MG63 (cell line): Measurements from ENCODE around the gene NTM. TPM values are rescaled to one million over a fixed set of nuclear protein-coding genes. Genes with fewer than 3 reads are reported as not detected.

Source experiments
- DNase-seq: peaks from one replicate; pipeline ENCODE4 v3.0.0-alpha.2; 2020
- H3K27me3 ChIP-seq: fragments of 250-450 bp; sonication (Bioruptor Pico); 2 replicates; pipeline ENCODE4 v1.5.1; 2020; ENCODE audit warnings: mild to moderate bottlenecking, moderate library complexity
- H3K36me3 ChIP-seq: fragments of 250-450 bp; sonication (Bioruptor Pico); 2 replicates; pipeline ENCODE4 v1.5.1; 2020; ENCODE audit warnings: mild to moderate bottlenecking, moderate library complexity
- H3K4me3 ChIP-seq: fragments of 250-450 bp; sonication (Bioruptor Pico); 2 replicates; pipeline ENCODE4 v1.5.1; 2020; ENCODE audit warnings: mild to moderate bottlenecking, moderate library complexity
- H3K9me3 ChIP-seq: fragments of 250-450 bp; sonication (Bioruptor Pico); 2 replicates; pipeline ENCODE4 v1.5.1; 2020; ENCODE audit warnings: mild to moderate bottlenecking, moderate library complexity
- total RNA-seq: library from RNA; depleted of rRNA; stranded (reverse); fragments of >200 nt; shearing (Covaris generic); gene quantifications from 2 replicates; pipeline ENCODE4 v1.2.3, GENCODE V29; 2014; ENCODE audit warnings: low replicate concordance

NTM gene
- total RNA-seq, 1 experiment from 2014 or later, result 4.0 TPM

- Histone ChIP-seq H3K36me3 (no peaks in the 10 kb centered on the region), H3K9me3 (no peaks in the 10 kb centered on the region), H3K27me3 (no peaks in the 10 kb centered on the region), H3K4me3 (no peak overlapping the region)
- DNase-seq, result no peak
Observed at GRCh38 chr11:131582021-131582525, 211.7 kb downstream of the NTM start.

- no peak overlapping the region for H3K4me3 ChIP-seq
- no peaks in the 10 kb centered on the region for H3K9me3 ChIP-seq
- no peak for DNase-seq
- H3K36me3 ChIP-seq, result no peaks in the 10 kb centered on the region
- H3K27me3 ChIP-seq, result no peaks in the 10 kb centered on the region
Observed at GRCh38 chr11:131583421-131583820, 213.0 kb downstream of the NTM start.

GRCh38 chr11:131583938-131584337, 213.5 kb downstream of the NTM start:
- no peak for DNase-seq
- H3K9me3 ChIP-seq, result no peaks in the 10 kb centered on the region
- H3K36me3 ChIP-seq, result no peaks in the 10 kb centered on the region
- H3K27me3 ChIP-seq, result no peaks in the 10 kb centered on the region
- H3K4me3 ChIP-seq, result no peak overlapping the region

- Histone ChIP-seq H3K4me3 (no peak overlapping the region), H3K27me3 (no peaks in the 10 kb centered on the region)
- DNase-seq, result no peak
Observed at GRCh38 chr11:131584785-131585592, 214.6 kb downstream of the NTM start.

GRCh38 chr11:131588057-131588456, 217.6 kb downstream of the NTM start:
- Histone ChIP-seq H3K27me3 (no peaks in the 10 kb centered on the region), H3K36me3 (no peaks in the 10 kb centered on the region), H3K4me3 (no peak overlapping the region), H3K9me3 (no peaks in the 10 kb centered on the region)
- no peak for DNase-seq

More at GRCh38 chr11:131584785-131585592, 214.6 kb downstream of the NTM start:
- Histone ChIP-seq H3K9me3 (no peaks in the 10 kb centered on the region), H3K36me3 (no peaks in the 10 kb centered on the region)

- Histone ChIP-seq H3K9me3 (no peaks in the 10 kb centered on the region), H3K27me3 (no peaks in the 10 kb centered on the region; the same call in 1 of the 2 replicates), H3K4me3 (no peak overlapping the region), H3K36me3 (no peaks in the 10 kb centered on the region)
- DNase-seq, result no peak
Observed at GRCh38 chr11:131591051-131591461, 220.6 kb downstream of the NTM start.

GRCh38 chr11:131592152-131592551, 221.7 kb downstream of the NTM start:
- H3K36me3 ChIP-seq, result no peaks in the 10 kb centered on the region
- no peaks in the 10 kb centered on the region for H3K9me3 ChIP-seq
- H3K4me3 ChIP-seq, result no peak overlapping the region
- DNase-seq, result no peak
- H3K27me3 ChIP-seq, result no peaks in the 10 kb centered on the region; the same call in 1 of the 2 replicates

GRCh38 chr11:131592734-131593133, 222.3 kb downstream of the NTM start:
- no peaks in the 10 kb centered on the region for H3K36me3 ChIP-seq
- no peaks in the 10 kb centered on the region; the same call in 1 of the 2 replicates for H3K27me3 ChIP-seq
- no peak overlapping the region for H3K4me3 ChIP-seq
- DNase-seq, result no peak
- no peaks in the 10 kb centered on the region for H3K9me3 ChIP-seq

GRCh38 chr11:131593301-131593700, 222.9 kb downstream of the NTM start:
- Histone ChIP-seq H3K9me3 (no peaks in the 10 kb centered on the region), H3K27me3 (no peaks in the 10 kb centered on the region; the same call in 1 of the 2 replicates), H3K36me3 (no peaks in the 10 kb centered on the region), H3K4me3 (no peak overlapping the region)
- DNase-seq, result no peak

GRCh38 chr11:131595797-131596196, 225.4 kb downstream of the NTM start:
- H3K4me3 ChIP-seq, result no peak overlapping the region
- no peak for DNase-seq
- H3K27me3 ChIP-seq, result no peaks in the 10 kb centered on the region; the same call in 1 of the 2 replicates
- no peaks in the 10 kb centered on the region for H3K9me3 ChIP-seq
- H3K36me3 ChIP-seq, result no peaks in the 10 kb centered on the region

GRCh38 chr11:131597890-131598289, 227.5 kb downstream of the NTM start:
- no peaks in the 10 kb centered on the region; the same call in 1 of the 2 replicates for H3K27me3 ChIP-seq
- DNase-seq, result no peak
- H3K4me3 ChIP-seq, result no peak overlapping the region
- no peaks in the 10 kb centered on the region for H3K36me3 ChIP-seq
- no peaks in the 10 kb centered on the region for H3K9me3 ChIP-seq

- no peaks in the 10 kb centered on the region for H3K9me3 ChIP-seq
- no peaks in the 10 kb centered on the region for H3K36me3 ChIP-seq
- no peaks in the 10 kb centered on the region; the same call in 1 of the 2 replicates for H3K27me3 ChIP-seq
- no peak for DNase-seq
- H3K4me3 ChIP-seq, result no peak overlapping the region
Observed at GRCh38 chr11:131598305-131598704, 227.9 kb downstream of the NTM start.

GRCh38 chr11:131599285-131599684, 228.9 kb downstream of the NTM start:
- no peak for DNase-seq
- Histone ChIP-seq H3K27me3 (no peaks in the 10 kb centered on the region; the same call in 1 of the 2 replicates), H3K9me3 (no peaks in the 10 kb centered on the region), H3K36me3 (no peaks in the 10 kb centered on the region), H3K4me3 (no peak overlapping the region)

GRCh38 chr11:131600628-131601027, 230.2 kb downstream of the NTM start:
- H3K36me3 ChIP-seq, result no peaks in the 10 kb centered on the region
- peak; percentile 80 for DNase-seq
- H3K9me3 ChIP-seq, result no peaks in the 10 kb centered on the region
- no peaks in the 10 kb centered on the region; the same call in 1 of the 2 replicates for H3K27me3 ChIP-seq
- no peak overlapping the region for H3K4me3 ChIP-seq

- H3K27me3 ChIP-seq, result no peaks in the 10 kb centered on the region
- DNase-seq, result no peak
Observed at GRCh38 chr11:131601586-131601985, 231.2 kb downstream of the NTM start.

GRCh38 chr11:131602431-131602830, 232.0 kb downstream of the NTM start:
- Histone ChIP-seq H3K4me3 (no peak overlapping the region), H3K9me3 (no peaks in the 10 kb centered on the region), H3K36me3 (no peaks in the 10 kb centered on the region), H3K27me3 (no peaks in the 10 kb centered on the region)
- no peak for DNase-seq

More at GRCh38 chr11:131601586-131601985, 231.2 kb downstream of the NTM start:
- H3K9me3 ChIP-seq, result no peaks in the 10 kb centered on the region
- H3K4me3 ChIP-seq, result no peak overlapping the region
- H3K36me3 ChIP-seq, result no peaks in the 10 kb centered on the region

- peaks cover 5% of the 10 kb centered on the region; the same call in 1 of the 2 replicates for H3K27me3 ChIP-seq
- H3K9me3 ChIP-seq, result no peaks in the 10 kb centered on the region
- no peak overlapping the region for H3K4me3 ChIP-seq
- no peaks in the 10 kb centered on the region for H3K36me3 ChIP-seq
- DNase-seq, result no peak
Observed at GRCh38 chr11:131606811-131607335, 236.5 kb downstream of the NTM start.
